ENCODE measurements around the gene SLIT3.

The SLIT3 gene

DNA sequence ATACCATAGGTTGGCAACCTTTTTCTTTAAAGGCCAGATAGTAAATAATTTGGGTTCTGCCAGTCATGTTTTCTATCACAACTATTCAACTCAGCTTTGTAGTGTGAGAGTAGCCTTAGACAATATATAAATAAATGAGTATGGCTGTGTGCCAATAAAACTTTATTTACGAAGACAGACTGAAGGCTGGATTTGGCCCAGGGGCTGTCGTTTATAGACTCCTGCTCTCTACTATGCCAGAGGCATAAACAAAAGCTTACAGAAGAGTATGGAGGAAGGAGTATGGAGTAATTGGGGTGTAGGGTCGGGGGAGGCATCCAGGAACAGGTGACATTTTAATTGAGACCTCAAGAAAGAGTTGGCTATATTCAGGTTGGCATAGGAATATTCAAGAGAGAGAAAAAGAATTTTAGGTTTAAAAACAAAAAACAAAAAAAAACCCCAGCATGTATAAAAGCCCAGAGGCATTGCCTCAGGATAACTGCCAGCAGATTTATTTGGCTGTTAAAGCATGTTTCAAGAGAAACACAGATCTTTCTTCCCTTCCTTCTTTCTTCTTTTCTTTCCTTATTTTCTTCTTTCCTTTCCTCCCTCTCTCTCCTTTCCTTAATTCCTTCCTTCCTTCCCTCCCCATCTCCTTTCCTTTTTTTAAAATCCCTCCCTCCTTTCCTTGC, 39.9 kb downstream of the SLIT3 start:
- DNase-seq: no peak

DNA sequence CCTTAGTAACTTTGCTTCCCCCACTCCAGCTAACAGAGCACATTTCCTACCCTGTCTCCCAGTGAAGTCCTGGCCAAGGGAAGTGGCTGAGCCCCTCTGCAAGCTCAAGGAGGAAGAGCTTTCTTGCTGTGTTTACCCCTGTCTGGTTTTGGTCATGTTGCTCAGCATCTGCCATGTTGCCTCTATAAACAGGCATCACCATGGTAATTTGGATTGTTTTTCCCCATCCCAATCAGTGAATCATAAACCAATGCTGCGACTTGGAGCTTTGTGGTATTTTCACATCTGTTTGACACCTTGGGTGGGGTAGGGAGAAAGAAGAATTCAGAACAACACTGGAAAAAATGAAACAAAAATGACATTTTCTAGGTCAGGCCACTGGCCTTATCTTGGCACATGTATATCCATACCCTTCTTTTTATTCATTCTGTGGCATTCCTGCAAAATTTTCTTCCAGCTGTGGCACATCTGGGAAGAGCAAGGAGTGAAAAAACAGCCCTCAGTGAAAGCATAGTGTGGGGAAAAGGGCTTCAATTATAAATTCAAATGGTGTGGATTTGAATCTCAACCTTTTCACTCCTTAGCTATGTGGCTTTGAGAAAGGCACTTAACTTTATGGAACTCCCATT, 42.5 kb downstream of the SLIT3 start:
- DNase-seq: no peak

DNA sequence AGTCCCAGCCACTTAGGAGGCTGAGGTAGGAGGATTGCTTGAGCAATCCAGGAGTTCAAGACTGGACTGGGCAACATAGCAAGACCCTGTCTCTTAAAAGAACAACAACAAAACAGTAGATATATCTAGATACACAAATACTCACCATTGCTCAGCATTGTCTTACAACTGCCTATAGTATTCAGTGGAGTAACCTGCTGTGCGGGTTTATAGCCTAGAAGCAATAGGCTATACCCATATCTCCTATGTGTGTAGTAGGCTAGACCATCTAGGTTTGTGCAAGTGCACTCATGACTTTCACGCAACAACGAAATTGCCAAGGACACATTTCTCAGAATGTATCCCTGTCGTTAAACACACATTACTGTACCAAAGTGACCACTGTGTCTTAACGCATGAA, 44.7 kb downstream of the SLIT3 start:
- DNase-seq: no peak

DNA sequence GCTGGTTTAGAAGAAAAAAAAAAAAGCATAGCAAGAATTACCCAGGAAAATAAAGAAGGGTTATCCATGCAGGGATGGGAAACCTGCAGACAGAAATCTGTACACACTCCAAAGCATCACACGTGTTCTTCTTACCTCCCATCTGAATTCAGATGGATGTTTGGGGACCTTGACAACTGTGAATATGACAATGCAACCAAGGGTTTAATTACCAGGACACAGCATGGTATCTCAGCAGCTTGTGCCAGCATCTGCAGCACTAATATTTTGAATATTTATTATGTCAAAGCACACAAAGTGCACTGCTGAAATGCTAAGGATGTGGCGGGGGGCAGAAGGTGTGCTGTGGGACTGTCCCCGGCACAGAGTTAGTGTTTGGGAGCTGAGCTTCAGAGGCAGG, 47.9 kb downstream of the SLIT3 start:
- no peak for DNase-seq

DNA sequence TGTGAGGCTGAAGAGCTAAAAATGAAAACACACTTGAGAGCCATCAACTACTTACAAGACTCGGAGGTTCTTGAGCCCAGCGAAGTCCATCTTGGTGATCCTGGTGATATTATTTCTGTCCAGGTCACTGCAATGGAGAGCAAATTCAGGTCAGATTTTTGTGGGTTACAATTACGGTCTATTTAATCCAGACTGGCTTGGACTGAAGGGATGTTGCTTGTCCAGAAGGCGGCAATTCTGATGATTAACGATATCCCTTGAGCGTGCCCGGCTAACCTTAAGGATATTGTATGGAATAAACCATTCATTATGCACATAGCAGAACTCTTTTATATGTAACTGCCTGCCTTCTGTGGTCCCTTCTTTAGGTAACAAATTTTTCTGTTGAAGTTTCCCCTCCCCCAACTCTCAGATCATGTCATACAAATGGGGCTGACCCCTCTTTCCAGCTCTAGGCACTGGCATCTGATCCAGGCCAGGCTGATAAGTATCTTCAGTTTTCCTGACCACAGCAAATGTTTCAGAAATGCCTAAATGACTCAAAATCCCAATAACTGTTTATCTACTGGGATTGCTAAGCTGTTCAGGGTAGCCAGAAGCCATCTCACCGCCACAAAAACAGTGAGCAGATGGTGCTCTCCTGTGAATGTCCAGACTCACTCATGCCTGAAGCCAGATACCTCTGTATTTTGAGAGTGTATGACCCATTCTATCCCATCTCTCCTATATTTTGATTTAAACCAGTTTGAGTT, 49.4 kb downstream of the SLIT3 start:
- DNase-seq: no peak

DNA sequence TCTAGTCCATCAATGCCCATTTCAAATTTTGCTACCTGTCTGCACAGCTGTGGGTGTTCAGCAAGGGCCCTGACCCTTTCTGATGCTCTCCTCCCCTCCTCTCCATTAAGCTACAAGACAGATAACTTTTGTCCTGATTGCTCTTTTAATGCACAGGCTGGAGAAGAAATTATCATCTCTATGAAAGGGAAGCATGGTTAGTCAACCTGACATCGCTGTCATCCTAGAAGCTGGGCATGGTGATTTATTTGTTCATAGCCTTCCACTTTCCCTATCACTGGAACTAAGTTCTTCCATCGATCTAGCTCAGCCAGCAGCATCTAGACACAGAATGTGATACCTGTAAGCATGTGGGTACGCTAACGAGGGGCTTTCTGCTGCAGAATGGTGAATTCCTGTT, 50.1 kb downstream of the SLIT3 start:
- no peak for DNase-seq

DNA sequence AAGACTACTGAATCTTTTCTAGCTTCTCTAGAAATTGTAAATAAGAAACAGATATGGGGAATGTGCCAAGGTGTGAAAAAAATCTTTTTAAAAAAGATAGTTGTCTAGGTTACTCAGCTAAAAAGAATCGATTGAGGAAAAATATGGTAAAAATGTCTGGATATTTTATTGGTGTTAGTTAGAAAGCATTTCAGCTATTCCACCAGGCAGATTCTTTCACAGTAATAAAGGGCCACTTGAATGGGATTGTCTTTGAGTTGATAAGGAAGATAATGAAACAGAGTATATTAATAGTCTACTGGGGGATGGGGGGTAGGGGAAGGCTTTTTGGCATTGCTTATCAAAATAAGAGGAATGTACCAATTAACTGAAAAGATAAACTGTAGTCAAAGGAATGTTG, 51.9 kb downstream of the SLIT3 start:
- DNase-seq: no peak

DNA sequence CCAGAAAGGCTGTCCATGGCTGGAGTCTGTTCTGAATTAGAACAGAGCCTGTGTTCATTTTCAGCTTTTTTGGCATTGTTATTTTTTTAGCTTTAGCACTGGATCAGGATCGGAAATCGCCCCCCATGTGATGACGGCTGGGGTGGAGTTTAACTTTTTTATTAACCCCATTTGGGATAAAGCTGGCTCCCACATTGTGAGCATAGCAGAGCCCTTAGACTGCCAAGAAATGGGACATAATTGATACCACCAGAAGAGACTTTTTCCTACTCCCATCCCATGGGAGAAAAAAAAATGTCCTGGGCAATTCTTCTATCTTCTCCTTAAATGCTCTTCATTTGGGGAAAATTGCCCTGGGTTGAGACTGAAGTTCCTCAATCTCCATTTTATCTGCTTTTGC, 52.4 kb downstream of the SLIT3 start:
- DNase-seq: no peak

DNA sequence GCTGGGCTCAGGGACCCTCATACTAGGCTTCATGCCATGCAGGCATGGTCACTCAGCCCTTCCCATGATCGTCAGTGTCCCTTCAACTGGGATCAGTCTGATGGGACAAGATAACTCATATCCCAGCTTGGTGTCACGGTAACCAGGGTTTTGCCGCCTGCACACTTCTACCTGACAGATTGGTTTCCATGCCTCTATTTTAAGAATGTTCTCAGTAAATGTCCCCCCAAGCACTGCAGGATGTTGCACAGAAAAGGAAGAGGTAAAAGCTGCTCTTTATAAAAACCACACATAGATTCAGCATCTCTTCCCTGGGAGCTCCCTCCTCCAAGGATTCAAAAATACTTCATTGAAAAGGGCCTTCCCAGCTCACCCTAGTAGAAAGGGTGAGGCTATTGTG, 56.1 kb downstream of the SLIT3 start:
- no peak for DNase-seq

DNA sequence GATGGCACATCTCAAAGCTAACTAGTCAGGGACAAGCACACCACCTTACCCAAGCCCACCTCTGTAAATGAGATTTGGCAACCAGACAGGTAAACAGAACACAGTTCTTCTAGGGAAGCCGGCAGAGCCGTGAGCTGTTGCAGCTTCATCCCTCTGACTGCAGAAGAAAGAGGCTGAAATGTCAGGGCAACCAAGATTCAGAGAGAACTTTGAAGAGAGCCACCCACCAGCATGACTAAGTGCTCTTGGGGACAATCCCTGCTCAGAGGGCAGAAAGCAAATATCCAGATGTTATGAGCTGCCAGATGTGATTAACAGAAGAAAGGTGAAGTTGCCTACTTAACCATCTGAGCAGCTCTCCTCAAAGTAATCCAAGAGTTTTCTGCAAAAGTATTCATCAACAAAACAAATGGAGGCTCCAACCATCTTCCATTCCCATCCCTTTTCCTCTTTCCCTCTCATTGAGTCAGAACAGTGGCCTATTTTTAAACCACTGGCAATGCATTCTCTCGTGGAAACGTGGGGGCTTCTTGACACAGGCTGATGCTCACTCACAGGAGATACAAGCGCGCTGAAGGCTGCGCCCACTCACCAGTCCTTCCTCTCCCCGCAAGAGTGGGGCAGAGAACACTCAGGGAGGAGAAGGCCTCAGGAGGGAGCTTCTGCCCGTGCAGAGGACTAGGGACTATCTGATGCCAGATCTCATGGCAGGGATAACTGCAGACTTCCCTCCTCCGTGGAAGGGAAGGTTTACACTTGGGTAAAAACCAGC, 57.1 kb downstream of the SLIT3 start:
- no peak for DNase-seq

DNA sequence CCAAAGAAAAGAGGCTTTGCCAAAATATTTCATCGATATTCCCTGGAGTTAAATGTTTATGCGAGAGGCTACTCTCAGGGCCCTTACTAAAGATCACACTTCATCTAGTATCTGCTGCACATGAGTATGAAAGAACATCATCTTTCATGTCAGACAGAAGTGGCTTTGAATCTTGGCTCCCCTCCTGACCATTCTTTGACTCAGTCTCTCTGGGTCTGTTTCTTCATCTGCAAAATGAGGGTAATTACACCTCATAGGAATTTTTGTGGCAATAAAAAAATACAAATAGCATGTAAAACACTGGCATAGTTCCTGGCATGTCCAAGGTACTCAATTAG, 58.1 kb downstream of the SLIT3 start:
- DNase-seq: no peak

DNA sequence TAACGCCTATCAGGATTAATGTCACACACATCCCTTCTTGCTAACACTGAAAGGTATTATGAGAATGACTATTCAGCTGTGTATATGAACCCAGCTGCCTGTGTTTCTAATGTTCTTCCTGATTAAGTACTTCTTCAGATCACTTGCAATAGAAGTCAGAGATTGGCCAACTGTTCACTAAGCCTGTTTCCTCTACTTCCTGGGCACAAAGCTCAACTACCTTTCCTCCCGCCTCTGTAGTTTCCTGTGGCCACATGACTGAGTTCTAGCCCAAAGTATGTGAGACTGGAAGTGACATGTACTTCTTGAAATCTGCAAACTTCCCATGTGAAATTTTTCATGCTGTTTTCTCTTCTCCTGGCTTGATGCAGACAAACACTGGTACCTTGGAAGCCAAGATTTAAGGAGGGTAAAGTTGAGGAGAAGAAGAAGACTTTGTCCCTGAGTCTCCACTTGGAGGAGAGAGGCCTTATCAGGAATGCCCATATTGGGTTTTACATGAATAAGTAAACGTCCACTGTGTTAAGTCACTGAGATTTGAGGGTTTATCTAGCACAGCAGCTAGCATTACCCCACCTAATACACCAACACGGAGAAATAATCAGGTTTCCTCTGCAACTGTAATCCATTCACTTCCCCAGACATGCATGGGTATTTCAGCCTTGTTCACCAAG, 58.6 kb downstream of the SLIT3 start:
- DNase-seq: no peak

DNA sequence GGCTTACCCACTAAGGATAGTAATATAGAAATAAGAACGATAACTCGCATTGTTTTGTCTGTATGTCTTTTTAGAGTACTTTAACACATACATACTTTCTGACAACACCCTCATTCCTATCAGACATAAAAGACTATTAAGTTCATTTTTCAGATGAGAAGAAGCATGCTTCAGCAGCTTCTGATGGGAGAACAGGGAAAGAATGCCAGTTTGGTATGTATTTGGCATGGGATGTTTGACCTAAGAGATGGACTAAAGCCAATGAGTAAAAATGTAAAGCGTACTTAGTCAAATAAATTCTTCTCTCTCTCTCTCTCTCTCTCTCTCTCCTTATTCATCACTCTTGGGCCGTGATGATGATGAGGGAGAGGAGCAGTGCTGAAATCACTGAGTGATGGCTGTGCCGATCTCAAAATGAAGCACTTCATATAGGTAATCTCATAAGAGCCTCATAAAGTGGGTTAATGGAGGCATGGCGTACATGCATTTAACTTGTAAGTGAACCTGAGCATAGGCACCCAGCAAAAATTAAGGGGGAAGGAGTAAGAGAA, 71.5 kb downstream of the SLIT3 start:
- no peak for DNase-seq

DNA sequence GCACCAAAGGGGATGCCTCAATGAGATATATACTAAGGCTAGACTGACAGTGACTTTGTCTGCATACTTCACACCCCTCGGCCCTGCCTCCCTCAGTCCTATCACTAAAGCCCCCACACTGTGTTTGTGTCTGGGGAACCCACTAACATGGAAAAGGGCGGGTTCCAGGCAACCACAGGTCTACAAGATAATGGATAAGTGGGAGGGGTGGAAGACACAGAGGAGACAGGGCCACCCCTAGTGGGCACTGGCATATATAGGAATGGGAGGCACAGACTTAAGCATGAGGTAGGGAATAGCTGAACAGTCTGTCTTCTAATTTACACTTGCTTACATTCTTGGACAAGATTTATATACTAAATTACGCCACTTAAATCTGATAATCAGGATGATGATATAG, 74.0 kb downstream of the SLIT3 start:
- no peak for DNase-seq

DNA sequence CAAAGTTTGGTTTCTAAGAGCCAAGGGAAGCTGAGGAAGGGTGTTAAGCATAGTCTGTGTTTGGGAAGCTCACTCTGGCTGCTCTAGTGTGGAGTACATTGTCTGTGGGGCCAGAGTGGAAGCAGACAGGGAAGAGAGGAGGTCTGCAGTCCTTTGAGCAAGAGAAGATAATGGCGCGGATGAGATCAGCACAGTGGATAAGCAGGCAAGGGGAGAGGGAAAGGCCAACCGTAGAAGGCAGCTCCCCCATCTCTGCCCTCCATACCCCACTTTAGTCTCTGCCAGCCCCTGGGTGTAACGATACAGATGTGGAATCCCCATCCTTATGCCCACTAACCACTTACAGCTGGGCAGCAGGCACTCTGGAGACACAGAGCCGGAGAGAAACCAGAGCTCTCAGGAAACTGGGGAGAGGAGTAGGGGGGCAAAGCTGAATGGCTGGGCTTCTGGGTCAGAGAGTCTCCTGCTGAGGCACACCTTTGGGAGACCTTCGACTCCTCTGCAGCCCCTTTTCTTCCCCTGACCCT, 75.0 kb downstream of the SLIT3 start:
- no peak for DNase-seq

DNA sequence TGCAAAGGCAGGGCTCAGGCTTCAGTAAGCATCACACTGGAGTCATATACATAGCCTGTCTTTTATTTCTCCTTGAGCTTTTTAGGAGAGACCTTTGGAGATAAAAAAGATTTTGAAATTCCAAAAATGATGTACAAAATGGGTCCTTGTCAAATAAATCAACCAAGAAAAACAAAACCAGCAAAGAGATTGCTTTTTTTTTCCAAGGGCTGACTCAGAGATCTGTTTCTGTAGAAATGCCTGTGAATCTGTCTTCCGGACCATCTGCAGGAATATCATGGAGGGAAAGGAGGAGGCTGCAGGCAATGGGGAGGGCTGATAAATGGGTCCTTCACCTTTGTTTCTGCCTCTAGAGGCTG, 77.4 kb downstream of the SLIT3 start:
- DNase-seq: no peak

DNA sequence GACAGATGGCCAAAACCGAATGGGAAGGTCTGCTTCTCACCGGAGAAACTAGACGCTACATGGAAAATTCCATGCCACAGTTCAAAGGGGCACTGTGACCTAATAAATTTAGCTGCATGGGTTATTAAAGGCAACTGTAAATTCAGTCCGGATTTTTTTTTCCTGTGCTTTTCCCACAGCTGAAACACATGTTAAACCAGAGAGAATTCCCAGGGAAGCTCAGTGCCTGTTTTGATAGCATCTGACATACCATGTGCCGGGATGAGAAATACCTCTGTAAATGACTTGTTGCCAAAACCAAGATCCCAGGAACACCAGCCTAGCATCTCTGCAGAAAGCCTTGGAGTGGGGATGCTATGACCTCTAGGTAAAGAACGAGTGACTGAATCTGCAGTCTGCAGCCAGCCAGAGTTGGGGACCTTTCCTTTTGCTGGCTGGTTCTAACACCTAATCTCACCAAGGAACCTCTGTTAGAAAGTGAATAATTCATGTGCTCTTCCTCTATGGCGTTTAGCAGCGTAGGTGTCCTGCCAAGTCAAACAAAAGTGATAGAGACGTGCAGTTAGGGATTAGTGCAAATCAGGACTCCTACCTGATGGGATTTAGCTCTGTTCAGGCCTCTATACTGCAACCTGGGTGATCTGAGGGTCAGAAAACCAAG, 77.9 kb downstream of the SLIT3 start:
- DNase-seq: no peak

DNA sequence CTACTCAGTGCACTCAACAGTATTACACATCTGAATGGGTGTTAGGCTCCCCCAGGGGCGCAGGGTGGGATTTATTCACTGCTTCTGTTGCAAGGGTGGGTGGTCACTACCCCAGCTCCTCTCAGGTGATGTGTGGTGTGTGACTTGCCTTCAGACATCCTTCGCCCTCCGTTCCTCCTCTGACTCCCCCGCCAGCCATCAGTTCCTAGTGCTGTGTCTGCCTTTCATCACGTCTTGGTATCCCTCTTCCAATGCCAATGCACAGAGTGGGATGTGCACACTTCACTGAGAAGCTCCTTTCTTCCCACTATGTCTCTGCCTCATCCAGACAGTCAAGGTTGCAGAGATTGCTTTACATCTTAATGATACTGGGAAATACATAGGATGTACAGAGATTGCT, 79.4 kb downstream of the SLIT3 start:
- DNase-seq: no peak

DNA sequence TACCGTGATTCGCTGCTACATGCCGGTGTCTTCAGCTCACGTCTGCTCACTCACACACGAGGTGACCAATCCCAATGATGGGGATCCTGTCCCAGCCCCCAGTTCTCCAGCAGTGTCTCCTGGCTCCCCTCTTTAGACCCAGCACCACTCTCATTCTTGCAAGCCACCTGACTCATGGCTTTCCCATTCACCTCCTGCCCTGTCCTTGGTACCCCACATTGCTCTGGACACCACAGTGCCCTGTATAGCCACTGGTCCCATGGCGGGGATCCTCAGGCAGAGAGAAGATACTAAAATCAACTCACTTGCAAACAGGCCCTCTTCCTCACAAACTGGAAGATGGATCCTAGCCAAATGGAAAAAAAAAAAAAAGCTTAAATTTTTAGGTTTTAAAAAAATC, 81.0 kb downstream of the SLIT3 start:
- no peak for DNase-seq

DNA sequence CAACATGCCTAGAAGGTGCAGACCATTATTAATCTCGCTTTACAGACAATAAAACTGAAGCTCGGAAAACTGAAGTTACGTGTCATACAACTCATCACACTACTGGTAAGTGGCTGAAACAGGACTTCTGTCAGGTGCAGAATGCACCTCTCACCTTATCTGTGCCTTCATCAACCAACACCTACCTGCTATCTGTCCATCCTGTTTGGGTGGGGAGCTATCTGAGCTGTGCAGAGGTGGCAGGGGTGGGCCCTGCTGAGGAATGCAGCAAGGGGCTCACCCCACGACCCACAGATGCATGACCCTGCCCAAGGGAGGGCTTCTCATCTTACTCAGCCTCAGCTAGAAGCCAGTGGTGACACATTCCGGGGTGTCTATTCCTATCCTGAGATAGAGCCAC, 81.6 kb downstream of the SLIT3 start:
- no peak for DNase-seq

DNA sequence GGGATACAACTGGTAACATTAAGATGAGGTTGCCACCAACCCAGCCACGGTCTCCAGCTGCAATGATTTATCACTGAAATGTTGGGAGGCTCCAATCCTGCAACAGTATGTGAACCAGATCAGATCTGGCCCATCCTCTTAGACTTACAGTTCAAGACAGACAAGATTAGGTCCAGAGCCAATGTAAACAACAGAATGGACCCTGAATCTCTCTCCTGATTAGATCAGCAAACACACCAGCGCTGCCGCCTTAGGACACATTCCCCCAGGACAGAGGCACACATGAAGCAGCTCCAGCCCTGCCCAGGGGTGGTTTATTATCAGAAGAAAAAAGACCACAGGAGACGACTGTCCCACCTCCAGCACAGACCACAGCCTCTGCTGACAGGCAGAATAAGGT, 82.1 kb downstream of the SLIT3 start:
- DNase-seq: no peak

DNA sequence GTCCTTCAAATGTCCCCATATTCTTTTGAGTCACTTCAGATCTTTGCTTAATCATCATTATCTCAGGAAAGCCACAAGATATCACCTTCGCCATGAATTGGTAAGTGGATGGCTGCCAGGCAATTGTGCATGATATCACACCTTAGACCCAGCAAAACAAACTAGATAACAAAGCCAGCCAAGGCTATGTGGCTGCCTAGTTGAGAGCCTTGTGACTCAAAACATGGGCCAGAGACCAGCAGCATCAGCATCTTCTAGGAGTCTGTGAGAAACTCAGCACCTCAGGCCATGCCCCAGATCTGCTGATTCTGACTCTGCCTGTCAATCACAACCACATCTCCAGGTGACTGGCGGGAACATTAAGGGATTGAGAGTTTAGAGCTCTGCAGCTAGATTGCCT, 82.8 kb downstream of the SLIT3 start:
- DNase-seq: no peak

Measured in activated CD8-positive, alpha-beta memory T cell treated with anti-CD3 and anti-CD28 coated beads, Interleukin-2, amount 50 U/mL, for 4 hours (primary cell).